Fibroblast of peridontal ligament (primary cell): ENCODE results near the gene PLEKHG4B.

Experiments used
- DNase-seq: peaks from one replicate; pipeline ENCODE4 v3.0.0-alpha.2; 2010; ENCODE audit errors: extremely low read depth

PLEKHG4B gene

DNA sequence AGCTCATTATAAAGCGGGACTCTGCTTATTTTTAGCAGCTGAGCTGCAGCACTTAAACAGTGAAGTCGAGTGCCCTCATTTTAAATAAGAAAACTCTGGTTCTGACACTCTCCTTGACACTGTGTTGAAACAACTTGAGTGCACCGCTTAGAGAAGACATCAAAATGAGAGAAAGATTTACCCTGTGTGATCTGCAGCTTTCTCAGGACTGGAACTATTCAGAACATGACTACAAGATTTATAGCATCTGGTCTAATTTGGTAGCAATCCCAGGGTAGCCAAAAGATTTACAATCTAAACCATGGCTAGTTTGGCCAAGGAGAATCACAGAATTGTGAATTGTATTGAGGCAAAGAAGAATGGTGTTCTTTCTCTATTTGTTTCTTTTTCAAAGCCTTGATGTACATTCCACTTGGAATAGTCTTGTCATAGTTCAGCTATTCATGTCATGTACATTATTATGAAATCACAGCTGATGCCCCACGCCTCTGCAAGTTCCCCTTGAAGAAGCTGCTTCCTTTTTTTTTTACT is 38.7 kb downstream of the PLEKHG4B start:
- peak; percentile 35 for DNase-seq

DNA sequence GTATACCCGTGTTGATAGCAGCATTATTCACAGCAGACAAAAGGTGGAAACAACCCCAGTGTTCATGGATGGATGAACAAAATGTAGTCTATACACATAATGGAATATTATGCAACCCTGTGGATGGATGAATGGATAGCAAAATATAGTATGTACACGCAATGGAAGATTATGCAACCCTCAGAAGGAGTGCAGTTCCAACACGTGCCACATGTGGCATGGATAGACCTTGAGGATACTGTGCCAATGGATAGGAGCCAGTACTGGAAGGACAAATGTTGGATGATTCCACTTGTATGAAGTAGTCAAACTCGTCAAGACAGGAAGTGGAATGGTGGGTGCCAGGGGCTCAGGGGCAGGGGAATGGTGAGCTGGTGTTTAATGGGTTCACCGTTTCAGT is 44.9 kb downstream of the PLEKHG4B start:
- DNase-seq, result no peak

DNA sequence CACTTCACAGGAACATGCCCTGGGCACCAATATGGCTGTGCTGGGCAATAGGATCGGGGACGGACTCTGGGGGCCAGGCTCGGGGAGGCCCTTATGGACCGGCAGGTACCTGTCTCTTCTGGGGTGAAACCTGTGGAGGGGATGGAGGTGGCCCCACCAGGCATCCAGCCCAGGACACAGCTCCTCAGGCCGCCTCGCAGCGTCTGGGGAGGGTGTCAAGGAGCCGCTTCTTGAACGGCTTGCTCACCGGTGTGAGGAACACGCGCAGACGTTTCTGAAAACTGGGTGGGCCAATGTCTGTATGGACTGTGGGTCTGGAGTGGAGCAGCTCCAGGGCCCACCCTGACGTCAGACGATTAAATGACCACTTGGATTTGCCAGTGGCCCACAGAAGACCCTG is 45.8 kb downstream of the PLEKHG4B start:
- no peak for DNase-seq

DNA sequence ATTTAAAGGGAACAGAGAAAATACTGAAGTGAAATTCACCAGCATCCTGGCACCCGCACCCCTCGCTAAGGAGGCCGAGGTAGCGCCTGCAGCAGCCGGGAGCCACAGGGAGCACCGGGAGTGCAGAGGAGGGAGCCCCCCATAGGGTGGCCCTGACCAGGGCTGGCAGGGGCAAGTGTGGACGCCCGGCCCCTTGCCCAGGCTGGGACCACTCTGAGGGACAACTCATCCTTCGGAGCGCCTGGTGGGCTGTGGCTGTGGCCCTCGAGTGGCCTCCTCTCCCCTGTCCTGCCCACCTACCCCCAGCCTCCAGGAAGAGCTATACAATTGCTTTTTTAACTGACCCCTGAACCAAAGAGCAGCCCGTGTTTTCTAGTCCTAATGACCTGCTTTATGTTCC is 47.0 kb downstream of the PLEKHG4B start:
- DNase-seq, result no peak

DNA sequence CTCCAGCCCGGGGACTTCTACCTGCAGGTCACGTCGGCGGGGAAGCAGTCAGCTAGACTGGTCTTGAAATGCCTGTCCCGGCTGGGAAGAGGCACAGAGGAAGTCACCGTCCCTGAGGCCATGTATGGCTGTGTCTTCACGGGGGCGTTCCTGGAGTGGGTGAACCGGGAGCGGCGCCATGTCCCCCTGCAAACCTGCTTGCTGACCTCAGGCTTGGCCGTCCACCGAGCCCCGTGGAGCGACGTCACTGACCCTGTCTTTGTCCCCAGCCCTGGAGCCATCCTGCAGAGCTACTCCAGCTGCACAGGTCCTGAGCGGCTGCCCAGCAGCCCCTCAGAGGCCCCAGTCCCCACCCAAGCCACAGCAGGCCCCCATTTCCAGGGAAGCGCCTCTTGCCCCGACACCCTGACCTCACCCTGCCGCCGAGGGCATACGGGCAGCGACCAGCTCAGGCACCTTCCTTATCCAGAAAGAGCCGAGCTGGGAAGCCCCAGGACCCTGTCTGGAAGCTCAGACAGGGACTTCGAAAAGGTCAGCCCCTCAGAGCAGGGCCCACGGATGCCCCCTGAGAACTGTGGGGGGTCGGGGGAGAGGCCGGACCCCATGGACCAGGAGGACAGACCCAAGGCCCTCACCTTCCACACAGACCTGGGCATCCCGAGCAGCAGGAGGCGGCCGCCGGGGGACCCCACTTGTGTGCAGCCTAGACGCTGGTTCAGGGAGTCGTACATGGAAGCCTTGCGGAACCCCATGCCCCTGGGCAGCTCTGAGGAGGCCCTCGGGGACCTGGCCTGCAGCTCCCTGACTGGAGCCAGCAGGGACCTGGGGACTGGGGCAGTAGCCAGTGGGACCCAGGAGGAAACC is 47.8 kb downstream of the PLEKHG4B start:
- DNase-seq, result no peak

DNA sequence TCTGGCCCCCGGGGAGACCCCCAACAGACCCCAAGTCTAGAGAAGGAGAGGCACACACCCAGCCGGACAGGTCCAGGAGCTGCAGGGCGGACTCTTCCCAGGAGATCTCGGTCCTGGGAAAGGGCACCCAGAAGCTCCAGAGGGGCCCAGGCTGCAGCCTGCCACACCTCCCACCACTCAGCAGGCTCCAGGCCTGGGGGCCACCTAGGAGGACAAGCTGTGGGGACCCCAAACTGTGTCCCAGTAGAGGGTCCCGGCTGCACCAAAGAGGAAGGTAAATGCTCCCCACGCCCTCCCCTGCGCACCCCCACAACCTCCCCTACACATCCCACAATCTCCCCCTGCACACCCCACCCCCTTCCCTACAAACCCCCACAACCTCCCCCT is 48.5 kb downstream of the PLEKHG4B start:
- DNase-seq, result no peak

DNA sequence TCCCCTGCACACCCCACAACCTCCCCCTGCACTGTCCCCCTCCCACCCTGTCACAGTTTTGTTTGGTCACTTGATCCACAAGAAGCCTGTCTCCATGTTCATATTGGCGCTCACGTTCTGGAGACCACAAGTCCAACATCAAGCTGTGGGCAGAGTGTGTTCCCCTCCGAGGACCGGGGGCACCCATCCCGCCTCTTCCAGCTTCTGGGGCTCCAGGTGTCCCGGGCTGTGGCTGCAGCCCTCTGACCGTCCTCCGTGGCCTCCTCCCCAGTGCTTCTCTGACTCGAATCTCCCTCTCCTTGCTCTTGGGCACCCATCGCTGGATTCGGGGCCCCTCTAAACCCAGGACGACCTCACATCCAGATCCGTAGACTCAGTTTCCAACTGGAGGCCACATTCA is 49.2 kb downstream of the PLEKHG4B start:
- DNase-seq, result no peak

DNA sequence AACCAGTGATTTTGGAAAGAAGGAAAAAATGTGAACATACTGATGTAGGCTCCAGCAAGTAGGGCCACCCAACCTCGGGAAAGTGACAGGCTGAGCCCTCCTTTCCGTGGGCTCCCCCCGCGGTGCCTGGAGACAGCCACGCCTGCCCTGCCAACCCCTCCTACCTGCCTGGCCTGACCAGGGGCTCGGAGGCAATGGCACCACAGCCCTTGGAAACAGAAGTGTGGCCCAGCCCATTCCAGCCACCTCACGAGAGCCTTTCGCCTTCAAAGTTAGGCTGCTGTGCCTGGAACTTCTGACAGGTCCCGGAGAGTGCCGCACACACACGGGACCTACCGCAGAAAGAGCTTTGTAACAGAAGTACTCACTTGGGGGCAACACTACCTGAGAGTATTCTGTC is 49.8 kb downstream of the PLEKHG4B start:
- no peak for DNase-seq

DNA sequence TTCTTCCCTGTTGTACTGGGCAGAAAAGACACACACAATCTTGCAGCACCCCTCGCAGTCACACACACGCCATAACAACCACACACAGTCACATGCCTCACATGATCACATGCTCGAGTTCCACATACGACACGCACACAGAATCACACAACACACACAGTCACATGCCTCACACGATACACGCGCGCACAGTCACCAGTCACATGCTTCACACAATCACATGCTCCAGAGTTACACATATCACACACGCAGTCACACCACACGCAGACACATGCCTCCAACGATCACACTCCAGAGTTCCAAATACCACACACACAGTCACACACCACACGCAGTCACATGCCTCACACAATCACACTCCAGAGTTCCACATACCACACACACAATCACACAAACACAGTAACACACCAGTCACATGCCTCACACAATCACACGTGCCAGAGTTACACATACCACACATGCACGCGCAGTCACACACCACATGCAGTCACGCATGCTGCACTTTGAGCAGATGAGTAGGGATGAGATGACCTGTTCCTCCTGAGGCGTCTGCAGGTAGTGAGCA is 50.4 kb downstream of the PLEKHG4B start:
- DNase-seq, result no peak

DNA sequence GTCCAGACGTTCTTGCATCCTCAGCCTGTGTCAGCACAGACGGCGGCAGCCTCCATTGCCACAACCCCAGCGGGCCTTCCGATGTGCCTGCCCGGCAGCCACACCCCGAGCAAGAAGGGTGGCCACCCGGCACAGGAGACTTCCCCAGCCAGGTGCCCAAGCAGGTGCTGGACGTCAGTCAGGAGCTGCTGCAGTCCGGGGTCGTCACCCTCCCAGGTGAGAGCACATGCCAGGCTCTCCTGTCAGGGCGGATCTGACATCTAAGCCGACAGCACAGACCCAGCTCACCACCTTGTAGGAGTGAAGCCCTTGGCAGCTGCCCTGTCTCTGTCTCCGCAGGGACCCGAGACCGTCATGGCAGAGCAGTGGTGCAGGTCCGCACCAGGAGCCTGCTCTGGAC is 51.1 kb downstream of the PLEKHG4B start:
- no peak for DNase-seq

DNA sequence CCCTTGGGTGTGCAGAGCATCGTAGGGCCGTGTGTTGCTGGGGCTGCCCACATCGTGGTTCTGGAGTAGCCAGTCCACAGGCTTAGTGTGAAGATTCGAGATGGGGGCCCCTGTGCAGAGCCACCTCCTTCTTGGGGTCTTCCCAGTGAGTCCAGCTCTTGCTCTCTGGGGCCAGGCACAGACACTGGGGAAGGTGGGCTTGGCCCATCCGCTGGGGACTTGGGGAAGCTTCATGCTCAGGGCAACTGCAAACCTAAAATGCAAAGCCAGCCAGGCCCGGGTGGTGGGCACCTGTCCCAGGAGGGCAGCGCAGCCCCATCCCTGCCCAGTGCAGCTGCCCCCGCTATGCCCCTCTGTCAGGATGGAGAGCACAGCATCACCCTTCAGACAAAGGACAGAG is 53.0 kb downstream of the PLEKHG4B start:
- no peak for DNase-seq

DNA sequence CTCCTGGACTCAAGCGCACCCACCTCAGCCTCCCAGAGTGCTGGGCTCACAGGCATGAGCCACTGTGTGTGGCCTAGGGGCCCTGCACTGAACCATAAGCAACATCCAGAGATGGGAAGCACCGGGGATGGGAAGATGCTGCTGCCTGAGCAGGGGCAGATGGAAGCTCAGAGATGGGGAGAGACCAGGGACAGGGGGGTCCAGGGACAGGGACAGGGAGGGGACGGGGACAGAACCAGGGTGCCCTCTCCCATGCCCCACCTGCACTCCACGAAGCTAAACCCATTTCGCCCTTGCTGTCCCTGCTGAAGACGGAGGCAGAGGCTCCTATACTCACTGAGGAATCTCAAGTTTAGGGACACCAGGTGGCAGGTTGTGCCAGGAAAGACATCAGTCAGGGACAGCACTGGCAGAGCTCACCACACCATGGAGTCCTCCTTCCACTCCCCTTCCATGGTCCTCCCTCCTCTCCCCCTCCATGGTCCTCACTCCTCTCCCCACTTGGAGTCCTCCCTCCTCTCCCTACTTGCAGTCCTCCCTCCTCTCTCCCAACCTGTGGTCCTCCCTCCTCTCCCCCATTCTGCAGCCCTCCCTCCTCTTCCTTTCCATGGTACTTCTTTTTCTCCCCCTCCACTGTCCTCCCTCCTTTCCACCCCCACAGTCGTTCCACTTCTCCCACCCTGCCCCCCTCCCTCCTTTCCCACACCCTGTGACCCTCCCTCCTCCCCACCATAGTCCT is 53.8 kb downstream of the PLEKHG4B start:
- no peak for DNase-seq

DNA sequence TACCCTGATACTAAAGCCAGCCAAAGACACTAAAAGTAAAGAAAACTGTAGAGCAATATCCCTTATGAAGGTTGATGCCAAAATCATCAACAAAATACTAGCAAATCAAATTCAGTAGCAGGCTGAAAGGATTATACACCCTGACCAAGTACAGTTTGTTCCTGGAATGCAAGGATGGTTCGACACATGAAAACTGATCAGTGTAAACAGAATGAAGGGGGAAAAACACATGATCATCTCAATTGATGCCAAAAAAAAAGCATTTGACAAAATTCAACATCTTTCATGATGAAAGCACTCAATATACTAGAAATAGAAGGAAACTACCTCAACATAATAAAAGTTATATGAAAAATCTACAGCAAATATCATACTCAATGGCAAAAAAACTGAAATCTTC is 55.8 kb downstream of the PLEKHG4B start:
- peak; percentile 9 for DNase-seq

DNA sequence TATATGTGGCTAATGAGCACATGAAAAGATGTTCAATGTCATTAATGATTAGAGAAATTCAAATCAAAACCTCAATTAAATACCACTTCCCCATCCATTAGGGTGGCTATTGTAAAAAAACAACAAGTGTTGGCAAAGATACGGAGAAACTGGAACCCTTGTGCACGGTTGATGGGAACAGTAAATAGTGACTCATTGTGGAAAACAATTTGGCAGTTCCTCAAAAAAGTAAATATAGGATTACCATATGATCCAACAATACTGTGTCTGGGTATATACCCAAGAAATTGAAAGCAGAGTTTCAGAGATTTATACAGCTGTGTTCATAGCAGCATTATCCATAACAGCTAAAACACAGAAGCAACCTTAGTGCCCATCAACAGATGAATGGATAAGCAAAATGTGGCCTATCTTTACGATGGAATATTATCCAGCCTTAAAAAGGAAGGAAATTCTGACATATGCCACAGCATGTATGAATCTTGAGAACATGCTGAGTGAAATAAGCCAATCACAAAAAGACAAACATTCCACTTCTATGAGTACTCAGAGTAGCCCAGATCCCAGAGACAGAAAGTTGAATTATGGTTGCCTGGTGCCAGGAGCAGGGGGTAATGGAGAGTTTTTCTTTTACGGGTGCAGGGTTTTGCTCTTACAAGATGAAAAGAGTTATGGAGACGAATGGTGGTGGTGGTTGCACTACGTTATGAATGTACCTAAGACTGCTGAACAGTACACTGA is 57.9 kb downstream of the PLEKHG4B start:
- DNase-seq, result peak; percentile 62

DNA sequence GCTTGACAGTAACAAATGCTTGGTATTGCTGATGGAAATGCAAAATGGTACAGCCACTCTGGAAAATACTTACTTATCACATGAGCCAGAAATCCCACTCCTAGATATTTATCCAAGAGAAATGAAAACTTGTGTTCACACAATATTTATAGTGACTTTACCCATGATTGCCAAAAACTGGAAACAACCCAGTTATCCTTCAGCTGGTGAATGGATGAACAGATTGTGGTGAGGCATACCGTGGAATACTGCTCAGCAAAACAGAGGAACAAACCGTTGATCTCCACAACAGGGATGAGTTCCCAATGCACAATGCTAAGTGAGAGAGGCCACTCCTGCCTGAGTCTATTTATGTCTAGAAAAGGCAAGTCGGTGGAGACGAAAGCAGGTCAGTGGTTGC is 58.8 kb downstream of the PLEKHG4B start:
- DNase-seq, result no peak

DNA sequence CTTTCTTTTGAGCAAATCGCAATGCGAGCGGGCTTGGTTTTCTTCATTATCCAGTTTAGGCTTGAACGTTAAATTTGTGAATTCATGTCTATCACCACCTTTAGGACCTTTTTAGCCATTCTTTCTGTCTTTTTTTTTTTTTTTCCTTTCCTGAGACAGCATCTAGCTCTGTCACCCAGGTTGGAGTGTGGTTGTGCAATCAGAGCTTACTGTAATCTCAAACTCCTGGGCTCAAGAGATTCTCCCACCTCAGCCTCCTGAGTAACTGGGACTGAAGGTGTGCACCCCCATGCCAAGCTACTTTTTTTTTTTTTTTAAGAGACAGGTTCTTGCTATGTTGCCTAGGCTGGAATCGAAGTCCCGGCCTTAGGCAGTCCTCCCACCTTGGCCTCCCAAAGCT is 60.1 kb downstream of the PLEKHG4B start:
- DNase-seq, result no peak

DNA sequence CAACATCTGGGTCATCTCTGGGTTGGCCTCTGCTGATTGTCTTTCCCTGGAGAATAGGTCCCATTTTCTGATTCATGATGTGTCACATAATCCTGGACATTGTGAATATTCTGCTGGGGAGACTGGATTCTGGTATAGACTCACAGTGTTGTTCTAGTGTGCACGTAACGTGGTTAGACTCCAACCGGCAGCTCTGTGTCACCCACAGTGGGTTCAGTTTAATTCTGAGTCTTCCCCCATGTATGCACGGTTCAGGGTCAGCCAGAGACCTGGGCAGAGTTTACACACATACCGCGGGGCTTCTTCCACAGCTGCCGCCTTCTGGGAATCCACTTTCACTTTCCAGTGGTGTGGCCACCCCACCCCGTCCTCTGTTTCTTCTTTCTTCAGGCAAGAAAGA is 61.3 kb downstream of the PLEKHG4B start:
- DNase-seq, result peak; percentile 23

DNA sequence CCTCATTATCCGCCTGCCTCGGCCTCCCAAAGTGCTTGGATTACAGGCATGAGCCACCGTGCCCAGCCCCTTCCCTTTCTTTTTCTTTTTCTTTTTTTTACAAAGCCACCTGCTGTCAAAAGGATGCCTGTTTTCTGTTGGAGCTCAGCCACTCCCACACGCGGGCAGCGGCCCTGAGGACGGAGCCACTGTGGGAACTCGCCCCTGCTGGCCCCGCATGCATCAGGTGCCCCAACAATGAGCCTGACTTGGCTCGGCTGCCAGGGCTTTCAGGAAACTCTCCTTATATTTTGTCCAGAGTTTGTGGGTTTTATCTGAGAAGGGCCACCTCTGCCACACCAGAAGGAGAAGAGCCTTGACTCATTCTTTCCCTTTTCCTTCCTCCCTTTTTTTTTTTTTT is 62.3 kb downstream of the PLEKHG4B start:
- DNase-seq, result no peak

DNA sequence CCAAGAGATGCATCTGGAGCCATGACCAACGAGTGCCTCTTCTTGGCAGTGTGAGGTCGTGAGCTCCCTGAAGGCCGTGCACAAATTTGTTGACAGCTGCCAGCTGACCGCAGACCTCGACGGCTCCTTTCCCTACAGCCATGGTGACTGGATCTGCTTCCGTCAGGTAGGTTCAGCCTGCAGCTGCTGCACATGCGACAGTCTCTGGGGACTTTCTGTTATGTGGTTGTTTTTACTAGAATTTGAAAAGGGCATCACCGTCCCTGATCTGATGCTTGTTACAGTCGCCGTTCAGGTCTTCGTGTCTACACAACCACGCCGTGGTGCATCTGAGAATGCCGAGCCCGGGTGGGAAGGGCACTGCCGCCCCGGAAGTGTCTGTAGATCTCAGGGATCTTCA is 62.9 kb downstream of the PLEKHG4B start:
- DNase-seq, result no peak

DNA sequence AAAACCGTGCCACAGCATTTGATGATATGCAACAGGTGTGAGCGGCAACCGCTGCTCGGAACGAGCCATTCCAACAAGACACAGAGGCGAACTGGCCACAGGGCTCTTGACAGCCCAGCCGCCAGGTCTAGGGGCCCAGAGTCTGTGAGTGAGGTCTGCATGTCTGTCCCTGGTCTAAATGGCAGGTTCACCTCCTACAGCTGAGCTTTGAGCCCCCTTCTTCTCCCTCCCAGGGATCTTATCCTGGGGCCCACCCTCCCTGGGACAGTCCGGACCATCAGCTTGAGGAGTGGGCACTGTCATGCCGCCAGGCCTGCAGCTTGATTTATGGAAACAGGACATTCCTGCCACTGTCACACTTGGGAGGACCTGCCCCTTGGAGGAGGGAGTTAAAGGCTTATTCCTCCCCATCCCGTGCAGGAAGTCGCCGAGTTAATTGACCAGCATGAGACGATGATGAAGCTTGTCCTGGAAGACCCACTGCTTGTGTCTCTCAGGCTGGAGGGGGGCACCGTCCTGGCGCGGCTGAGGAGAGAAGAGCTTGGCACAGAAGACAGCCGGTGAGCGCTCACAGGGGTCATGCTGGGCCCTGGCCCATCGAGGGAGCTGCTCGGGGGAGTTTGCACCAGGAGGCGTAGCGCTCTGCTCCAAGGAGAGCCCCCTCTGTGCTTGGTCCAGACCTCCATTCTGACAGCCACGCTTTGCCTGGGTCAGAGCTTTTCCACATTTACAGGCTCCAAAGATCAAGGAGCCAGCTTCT is 63.9 kb downstream of the PLEKHG4B start:
- DNase-seq, result no peak

DNA sequence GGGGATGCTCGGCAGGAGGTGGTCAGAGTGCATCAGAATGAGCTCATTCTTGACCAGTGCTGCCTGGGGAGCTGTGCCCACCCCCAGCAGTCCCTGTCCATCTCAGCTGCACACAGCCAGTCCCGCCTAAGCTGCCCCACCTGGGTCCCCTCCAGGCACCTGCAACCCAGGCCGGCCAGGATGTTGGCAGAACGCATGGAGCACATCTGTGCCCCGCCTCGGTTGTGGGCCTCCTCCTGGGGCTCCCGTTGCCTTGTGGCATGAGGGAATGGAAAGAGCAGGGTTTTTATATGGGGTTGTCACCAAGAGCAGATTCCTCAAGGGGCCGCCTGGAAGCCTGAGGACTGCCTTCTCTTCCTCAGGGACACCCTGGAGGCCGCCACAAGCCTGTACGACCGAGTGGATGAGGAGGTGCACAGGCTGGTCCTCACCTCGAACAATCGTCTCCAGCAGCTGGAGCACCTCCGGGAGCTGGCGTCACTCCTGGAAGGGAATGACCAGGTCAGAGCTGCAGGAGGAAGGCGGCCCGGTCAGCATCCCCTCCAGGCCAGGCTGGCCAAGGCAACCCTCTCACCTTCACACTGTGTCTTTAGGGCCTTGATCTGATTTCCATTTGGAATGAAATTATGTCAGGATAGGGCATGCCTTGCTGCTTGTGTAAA is 64.6 kb downstream of the PLEKHG4B start:
- DNase-seq, result no peak
